HG02852 (cell line): ENCODE results near the gene IRAK4.

Experiments
- ATAC-seq: cut with Tn5 transposase; IDR thresholded peaks from one replicate; pipeline ENCODE4 v1.9.1; 2021; ENCODE audit warnings: mild to moderate bottlenecking, moderate library complexity; ENCODE audit not compliant: unreplicated experiment

The IRAK4 gene

DNA sequence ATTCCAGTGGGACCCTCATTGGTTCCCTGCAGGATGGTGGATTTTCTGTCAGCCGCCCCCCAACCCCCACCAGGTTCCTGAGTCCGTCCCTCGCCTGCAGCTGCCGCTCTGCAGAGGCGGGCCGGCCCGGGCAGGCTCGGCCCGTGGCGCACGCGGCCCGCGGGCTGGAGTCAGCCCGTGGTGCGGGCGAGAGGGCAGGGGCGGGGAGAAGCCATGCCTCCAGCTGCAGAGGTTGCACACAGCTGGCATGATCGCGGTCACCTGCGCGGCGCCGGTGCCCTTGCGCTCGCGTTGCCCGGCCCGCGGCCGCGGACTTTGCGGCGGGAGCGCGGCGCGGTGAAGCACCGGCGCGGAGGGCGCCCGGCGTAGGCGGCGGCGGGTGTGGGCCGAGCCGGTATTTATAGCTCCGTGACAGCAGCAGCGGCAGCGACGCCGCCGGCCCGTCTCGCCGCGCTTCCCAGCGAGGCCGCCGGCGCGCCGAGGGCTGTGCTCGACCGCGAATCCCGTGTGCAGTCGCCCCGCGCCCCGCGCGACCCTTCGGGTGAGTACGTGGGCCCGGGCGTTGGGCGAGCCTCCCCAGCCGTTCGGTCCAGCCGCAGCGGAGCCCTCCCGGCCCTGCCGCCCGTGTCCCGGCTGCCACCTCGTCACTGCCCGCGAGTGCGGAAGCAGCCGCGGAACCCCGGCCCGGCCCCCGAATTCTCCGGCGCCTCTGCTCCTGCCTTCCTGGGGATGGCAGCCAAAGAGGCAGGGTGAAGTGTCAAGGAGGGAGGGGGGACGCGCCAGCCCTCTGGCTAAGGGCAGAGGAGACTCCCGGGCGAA is 77.1 kb downstream of the IRAK4 start, which contains the start of gene TMEM117:
Gene TMEM117, plus strand, starts transcription at position 426 of the 819 bp plus-strand sequence.
- peak; percentile 72 for ATAC-seq

DNA sequence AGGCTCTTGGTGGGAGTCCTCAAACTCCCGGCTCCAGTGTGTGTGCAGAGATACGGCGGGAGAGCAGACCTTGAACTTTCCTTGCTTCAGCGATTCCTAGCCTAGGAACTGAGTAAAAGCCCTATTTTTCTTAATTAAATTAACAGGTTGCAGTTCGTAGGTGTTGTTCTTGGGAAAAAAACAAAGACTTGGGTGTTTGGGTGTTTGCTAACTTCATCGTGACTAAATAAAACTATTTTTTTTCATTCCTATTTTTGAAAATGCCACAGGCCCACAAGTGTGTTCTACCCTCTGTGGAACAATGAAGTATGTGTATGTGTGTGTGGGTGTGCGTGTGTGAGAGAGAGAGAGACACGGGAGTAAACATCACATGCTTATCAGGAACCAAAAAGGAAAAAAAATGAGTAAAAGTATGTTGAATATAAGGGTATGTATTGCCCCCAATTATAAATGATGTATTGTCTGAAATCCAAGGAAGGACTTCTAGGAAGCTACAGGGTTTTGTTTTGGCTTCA is 77.8 kb downstream of the IRAK4 start:
- ATAC-seq = peak; percentile 35
